ENCODE results near the gene APOBEC3A. TPM values are rescaled to one million over a fixed set of nuclear protein-coding genes. Genes with fewer than 3 reads are reported as not detected.

Gene APOBEC3A
- total RNA-seq, 4 donors from 2014 or later: 3.3 TPM; not detected in 3

- no peak for DNase-seq (ENCODE audit: low spot score in 2 of 2)
- Histone ChIP-seq H3K27me3 (no peaks in the 10 kb centered on the region), H3K4me1 (no peaks in the 10 kb centered on the region), H3K27ac (no peak overlapping the region), H3K4me3 (no peak overlapping the region), H3K9me3 (no peaks in the 10 kb centered on the region), H3K36me3 (no peaks in the 10 kb centered on the region)
- TF ChIP-seq EP300 (IDR thresholded peaks at IDR 0.05): no peak
- TF ChIP-seq POLR2A (IDR thresholded peaks at IDR 0.05): no peak
- TF ChIP-seq CTCF (IDR thresholded peaks at IDR 0.05): no peak
- WGBS, 2 donors: 40 to 48% methylated on average over 2 of the region's 2 CpGs
Observed at GRCh38 chr22:38951734-38952133, 5.7 kb upstream of the APOBEC3A start.

GRCh38 chr22:38952281-38952993 lies 5.0 kb upstream of the APOBEC3A start:
- DNase-seq (ENCODE audit: low spot score in 2 of 2): no peak
- no peaks in the 10 kb centered on the region for H3K36me3 ChIP-seq
- H3K9me3 ChIP-seq: no peaks in the 10 kb centered on the region
- H3K27ac ChIP-seq: no peak overlapping the region
- 84 to 85% methylated on average over 12 of the region's 12 CpGs for WGBS, 2 donors
- no peak for TF ChIP-seq EP300 (IDR thresholded peaks at IDR 0.05)
- no peaks in the 10 kb centered on the region for H3K4me1 ChIP-seq
- no peak overlapping the region for H3K4me3 ChIP-seq
- no peaks in the 10 kb centered on the region for H3K27me3 ChIP-seq

- TF ChIP-seq EP300 (IDR thresholded peaks at IDR 0.05) (no peak), CTCF (IDR thresholded peaks at IDR 0.05) (no peak), POLR2A (IDR thresholded peaks at IDR 0.05) (no peak)
- Histone ChIP-seq H3K4me1 (no peaks in the 10 kb centered on the region), H3K4me3 (no peak overlapping the region), H3K27me3 (no peaks in the 10 kb centered on the region), H3K36me3 (no peaks in the 10 kb centered on the region), H3K27ac (no peak overlapping the region), H3K9me3 (no peaks in the 10 kb centered on the region)
- no peak for DNase-seq (ENCODE audit: low spot score in 2 of 2)
- WGBS, 2 donors: 73 to 75% methylated on average over 7 to 8 of the region's 8 CpGs
Observed at GRCh38 chr22:38953091-38953490, 4.3 kb upstream of the APOBEC3A start.

GRCh38 chr22:38953577-38954413 lies 3.6 kb upstream of the APOBEC3A start:
- Histone ChIP-seq H3K27me3 (no peaks in the 10 kb centered on the region), H3K36me3 (no peaks in the 10 kb centered on the region), H3K27ac (no peak overlapping the region), H3K4me3 (no peak overlapping the region), H3K4me1 (no peaks in the 10 kb centered on the region), H3K9me3 (no peaks in the 10 kb centered on the region)
- WGBS, 2 donors: 67 to 71% methylated on average over 10 to 11 of the region's 15 CpGs
- DNase-seq (ENCODE audit: low spot score in 2 of 2): no peak
- no peak for TF ChIP-seq CTCF (IDR thresholded peaks at IDR 0.05)

- Histone ChIP-seq H3K36me3 (no peaks in the 10 kb centered on the region), H3K4me3 (no peak overlapping the region), H3K27me3 (no peaks in the 10 kb centered on the region), H3K4me1 (no peaks in the 10 kb centered on the region), H3K9me3 (no peaks in the 10 kb centered on the region), H3K27ac (no peak overlapping the region)
- WGBS, 2 donors: 84 to 91% methylated on average over 6 to 12 of the region's 13 CpGs
- DNase-seq (ENCODE audit: low spot score in 2 of 2): no peak
- TF ChIP-seq POLR2A (IDR thresholded peaks at IDR 0.05) (no peak), EP300 (IDR thresholded peaks at IDR 0.05) (no peak), CTCF (IDR thresholded peaks at IDR 0.05) (no peak)
Observed at GRCh38 chr22:38954414-38955043, 2.9 kb upstream of the APOBEC3A start.
